Measurements from ENCODE around the gene FBXO21.
"Not testable (repeated sequence)": the region's sequence is repeated elsewhere in the genome, so short reads cannot be mapped to it uniquely, and the experiment has no call there.

Gene FBXO21

DNA sequence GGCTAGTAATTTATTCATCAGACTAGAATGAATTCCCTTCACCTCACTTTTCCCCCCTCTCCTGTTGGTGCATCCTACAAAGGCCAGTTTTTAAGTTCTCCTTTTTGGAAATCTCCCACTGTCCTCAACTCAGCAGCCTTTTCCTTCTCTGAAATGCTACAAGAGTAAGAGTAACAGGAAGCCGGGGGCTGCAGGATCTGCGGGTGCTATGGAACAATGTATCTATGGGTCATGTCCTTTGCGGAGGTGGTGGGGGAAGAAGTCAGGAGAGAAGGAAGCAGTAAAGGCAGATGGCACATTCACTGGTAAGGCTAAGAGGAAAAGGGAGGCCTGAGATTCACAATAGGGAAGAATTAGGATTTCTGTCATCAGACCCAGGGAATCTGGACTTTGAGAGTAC lies 68.8 kb downstream of the FBXO21 start:
- in situ Hi-C loops (cut with HindIII; ENCODE audit: low pct_ligation_motif_present, low pct_unique_long_range_greater_than_20kb, low sequenced_read_pairs), result no loop called here
- DNase-seq, result no peak

DNA sequence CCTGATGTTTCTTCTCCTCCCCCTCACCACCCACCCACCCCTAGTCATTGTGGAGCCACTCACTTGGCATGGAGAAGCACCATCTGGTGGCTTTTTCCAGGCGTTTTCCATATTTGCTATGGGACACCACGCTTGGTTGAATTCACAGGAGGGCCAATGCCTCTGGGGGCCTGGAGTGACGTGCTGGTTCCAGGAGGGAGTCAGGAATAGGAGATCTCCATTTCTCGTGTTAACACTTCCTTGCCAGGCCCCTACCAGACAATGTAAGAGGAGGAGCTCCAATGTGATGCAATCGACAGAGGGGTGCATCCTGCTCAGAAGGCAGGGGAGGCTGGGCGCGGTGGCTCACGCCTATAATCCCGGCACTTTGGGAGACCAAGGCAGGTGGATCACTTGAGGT lies 69.5 kb downstream of the FBXO21 start:
- DNase-seq, result no peak
- in situ Hi-C loops (cut with HindIII; ENCODE audit: low pct_ligation_motif_present, low pct_unique_long_range_greater_than_20kb, low sequenced_read_pairs), result no loop called here

DNA sequence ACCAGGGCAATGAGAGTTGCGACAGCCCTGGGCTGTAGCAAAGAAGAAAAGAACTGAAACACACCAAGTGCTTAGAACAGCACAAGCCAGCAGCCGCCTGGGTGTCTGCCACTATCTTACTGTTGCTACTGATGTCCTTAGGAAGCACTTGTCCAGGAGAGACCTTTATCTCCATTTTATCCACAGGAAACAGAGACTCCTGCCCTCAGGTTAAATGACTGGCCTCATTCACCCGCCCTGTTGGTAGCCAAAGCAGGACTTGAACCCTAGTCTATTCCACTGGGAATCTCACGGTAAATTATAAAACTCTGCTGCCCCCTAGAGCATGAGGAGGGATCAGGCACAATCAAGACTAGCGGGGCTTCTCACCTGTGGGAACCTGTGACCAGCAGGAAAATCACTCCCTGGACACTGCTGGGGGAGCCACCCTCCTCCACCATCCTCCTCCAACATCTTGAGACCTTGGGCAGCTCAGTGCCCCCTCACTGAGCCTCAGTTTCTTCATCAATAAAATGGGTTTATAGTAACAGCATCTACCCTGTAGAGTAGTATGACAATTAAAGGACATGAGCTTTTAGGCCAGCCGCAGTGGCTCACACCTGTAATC lies 70.6 kb downstream of the FBXO21 start:
- DNase-seq, result peak; percentile 63
- in situ Hi-C loops (cut with HindIII; ENCODE audit: low pct_ligation_motif_present, low pct_unique_long_range_greater_than_20kb, low sequenced_read_pairs), result no loop called here

DNA sequence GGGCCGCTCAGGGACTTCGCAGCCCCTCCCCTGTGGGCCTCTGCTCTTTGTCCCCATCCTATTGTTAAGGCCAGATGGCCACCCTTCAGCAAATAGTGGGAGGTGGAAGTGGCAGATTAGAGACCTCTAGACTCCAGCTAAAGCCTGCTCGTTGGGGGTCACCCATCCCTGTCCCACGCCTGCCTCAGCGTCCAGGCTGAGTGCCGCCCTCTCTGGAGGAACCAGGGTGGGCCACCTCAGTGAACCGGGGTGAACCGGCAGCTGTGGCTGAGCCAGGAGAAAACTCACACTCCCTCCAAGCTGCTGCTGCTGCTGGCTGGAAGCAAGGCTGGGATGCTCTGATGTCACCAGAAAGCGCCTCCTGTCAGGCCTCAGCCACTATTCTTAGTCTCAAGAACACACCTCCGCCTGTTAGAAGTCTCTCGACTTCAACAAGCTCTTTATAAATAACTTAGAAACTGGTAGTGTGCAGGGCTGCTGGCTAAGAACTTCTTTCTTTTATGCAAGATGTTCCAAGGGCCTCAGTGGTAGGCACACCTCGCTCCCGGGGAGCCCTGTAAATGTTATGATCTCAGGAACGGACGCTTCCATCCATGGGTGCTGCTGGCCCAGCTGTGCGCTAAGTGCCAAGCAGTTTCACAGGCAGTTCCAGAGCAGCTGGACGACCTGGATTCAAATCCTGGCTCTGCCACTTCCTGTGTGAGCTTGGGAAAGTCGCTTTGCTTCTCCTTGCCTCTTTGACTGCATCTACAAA lies 71.3 kb downstream of the FBXO21 start:
- in situ Hi-C loops (cut with HindIII; ENCODE audit: low pct_ligation_motif_present, low pct_unique_long_range_greater_than_20kb, low sequenced_read_pairs), result no loop called here
- no peak for DNase-seq

DNA sequence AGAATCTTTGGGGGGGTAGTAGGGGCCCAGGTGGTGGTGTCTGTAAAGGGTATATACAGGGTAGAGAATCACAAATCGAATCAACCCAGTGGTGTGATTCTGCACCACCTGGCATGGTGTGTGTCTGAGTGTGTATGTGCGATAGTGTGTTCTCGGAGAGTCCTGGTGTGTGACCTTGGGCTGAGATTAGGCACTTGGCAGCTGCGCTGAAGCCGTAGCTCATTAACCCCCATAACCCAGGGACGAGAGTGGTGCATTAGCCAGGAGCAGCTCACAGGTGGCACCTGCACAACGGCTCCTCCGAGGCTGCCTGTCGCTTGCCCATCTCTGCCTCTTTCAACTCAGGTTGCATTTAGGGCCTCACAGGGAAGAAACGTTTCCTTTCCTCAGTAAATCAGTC lies 75.5 kb downstream of the FBXO21 start:
- in situ Hi-C loops (cut with HindIII; ENCODE audit: low pct_ligation_motif_present, low pct_unique_long_range_greater_than_20kb, low sequenced_read_pairs), result no loop called here

DNA sequence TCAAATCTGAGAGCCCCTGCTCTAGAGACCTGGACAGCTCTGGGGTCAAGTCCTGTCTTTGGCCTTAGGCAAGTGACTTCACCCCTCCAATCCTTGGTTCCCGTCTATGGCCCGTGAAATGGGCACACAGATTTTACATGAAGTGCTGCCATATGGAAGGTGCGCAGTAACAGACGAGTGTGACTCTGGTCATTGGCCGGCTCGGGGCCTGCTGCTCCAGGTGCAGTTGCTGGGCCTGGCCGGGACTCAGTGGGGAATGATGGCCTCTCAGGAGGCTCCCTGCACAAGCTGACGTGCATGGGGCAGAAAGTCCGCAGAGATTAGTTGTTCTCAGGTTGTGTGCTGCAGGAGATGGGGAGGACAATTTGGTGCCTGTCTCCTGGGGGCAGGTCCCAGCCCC lies 77.0 kb downstream of the FBXO21 start:
- in situ Hi-C loops (cut with HindIII; ENCODE audit: low pct_ligation_motif_present, low pct_unique_long_range_greater_than_20kb, low sequenced_read_pairs), result no loop called here
- DNase-seq, result no peak

More for the DNA sequence above, 75.5 kb downstream of the FBXO21 start:
- DNase-seq, result no peak

DNA sequence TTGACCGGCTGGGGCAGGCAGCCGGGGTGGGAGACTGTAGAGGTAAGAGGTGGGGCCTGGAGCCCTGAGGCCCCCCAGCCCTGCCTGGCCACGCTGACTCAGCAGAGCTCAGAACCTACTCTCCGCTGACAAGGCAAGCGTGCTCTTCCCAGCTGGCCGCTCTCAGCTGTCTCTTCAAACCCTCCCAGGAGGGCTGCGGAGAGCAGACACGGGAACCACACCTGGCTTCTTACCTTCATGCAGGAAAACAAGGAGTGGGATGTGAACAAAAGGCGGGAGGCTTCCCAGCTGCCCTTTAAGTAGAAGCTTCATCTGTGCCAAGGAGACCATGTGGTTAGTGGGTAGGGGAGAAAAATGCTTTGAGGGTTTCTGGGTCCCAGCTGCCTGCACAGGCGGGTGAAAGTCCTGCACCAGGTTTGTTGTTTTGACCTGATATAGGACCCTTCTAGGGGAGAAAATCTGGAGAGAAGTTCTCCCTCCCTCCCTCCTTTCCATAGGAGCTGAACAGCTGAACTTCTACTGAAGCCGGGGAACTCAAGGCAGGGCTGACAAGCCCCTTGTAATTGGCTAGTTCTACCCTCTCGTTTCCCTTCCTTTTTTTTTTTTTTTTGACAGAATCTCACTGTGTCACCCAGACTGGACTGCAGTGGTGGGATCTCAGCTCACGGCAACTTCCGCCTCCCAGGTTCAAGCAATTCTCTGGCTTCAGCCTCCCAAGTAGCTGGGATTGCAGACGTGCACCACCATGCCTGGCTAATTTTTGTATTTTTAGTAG lies 78.3 kb downstream of the FBXO21 start:
- no peak for DNase-seq
- in situ Hi-C loops (cut with HindIII; ENCODE audit: low pct_ligation_motif_present, low pct_unique_long_range_greater_than_20kb, low sequenced_read_pairs), result no loop called here

DNA sequence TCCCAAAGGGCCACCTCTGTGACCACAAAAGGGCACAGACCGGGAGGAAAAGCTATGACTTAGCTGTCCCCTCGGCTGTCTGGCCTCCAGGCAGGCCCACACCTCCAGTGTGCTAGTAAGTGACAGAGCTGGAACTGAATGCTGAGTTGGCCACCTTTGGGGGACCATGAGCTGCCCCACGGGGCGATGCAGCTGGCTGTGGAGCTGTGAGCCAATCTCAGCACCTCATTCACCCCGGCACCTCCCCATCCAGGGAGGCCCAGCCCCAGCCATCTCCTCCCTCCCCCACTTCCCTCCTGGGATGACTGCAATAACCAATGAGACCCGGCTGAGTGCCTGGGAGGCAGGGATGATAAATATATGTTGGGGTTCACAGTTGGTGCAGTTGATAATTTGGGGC lies 78.9 kb downstream of the FBXO21 start:
- DNase-seq, result no peak

DNA sequence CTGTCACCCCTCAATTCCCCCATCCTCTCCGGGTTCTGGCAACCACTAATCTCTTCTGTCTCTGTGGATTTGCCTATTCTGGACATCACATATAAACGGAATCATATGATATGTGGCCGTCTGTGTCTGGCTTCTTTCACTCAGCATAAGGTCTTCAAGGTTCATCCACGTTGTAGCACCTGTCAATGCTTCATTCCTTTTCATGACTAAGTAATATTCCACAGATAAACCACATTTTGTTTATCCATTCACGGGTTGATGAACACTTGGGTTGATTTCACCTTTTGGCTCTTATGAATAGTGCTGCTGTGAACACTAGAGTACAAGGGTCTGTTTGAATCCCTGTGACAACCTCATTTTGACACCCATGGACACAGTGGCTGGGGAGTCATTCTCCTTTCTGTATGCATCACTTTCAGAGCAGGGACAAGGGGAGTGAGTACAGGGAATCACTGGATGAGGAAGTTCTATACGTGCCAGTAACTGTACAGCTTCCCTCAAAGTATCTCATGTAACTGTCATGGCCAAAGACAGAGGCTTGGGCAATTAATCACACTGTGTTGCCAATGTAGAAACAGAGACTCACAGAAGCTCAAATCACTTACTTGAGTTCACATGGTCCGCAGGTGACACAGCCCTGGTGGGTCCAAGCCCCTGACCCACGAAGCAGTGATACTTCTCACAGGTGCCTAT lies 80.2 kb downstream of the FBXO21 start:
- DNase-seq, result no peak
- in situ Hi-C loops (cut with HindIII; ENCODE audit: low pct_ligation_motif_present, low pct_unique_long_range_greater_than_20kb, low sequenced_read_pairs), result no loop called here

More for the DNA sequence above, 78.9 kb downstream of the FBXO21 start:
- in situ Hi-C loops (cut with HindIII; ENCODE audit: low pct_ligation_motif_present, low pct_unique_long_range_greater_than_20kb, low sequenced_read_pairs), result no loop called here

DNA sequence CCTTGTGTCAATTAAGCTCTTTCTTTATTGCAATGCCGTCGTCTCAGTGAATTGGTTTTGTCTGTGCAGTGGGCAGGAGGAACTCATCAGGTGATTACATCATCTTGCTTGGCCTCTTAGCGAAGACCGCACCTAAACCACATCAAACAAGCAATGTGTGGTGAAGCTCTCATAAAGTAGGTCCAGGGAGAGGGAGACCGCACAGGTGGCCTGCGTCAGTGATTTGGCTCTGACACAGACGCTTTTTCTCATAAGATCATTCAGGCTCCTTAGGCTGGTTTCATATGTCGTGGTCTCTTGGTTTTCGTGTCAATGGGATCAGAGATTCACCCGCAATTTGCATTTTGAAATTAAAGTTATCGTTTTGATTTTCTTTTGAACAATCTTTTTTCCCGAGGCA lies 84.4 kb downstream of the FBXO21 start:
- no peak for DNase-seq
- in situ Hi-C loops (cut with HindIII; ENCODE audit: low pct_ligation_motif_present, low pct_unique_long_range_greater_than_20kb, low sequenced_read_pairs), result no loop called here

DNA sequence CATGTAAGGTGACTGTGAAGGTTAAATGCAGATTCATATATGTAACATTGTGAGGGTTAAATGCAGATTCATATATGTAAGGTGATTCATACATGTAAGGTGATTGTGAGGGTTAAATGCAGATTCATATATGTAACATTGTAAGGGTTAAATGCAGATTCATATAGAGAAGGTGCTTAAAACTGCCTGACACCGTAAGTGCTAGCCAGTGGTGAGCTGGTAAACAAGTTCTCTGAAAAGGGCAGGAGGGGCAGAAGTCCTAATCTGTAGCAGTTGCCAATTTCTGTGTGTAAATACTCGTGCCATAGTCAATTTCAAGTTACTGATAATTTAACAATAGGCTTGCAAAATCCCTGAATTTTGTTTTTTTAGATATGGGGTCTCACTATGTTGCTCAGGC lies 86.3 kb downstream of the FBXO21 start:
- in situ Hi-C loops (cut with HindIII; ENCODE audit: low pct_ligation_motif_present, low pct_unique_long_range_greater_than_20kb, low sequenced_read_pairs); DNase-seq: not testable (repeated sequence)

DNA sequence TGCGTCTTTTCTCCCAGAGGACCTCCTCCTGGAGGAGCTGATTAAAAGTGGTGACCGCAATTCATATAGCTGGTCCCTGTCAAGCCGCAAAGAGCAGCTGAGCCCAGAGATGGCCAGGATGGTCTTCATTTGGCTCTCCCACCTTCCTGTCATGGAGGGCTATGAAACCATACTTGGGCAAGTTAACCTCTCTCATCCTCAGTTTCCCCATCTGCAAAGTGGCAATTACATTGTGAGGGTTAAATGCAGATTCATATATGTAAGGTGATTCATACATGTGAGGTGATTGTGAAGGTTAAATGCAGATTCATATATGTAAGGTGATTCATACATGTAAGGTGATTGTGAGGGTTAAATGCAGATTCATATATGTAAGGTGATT lies 87.5 kb downstream of the FBXO21 start:
- in situ Hi-C loops (cut with HindIII; ENCODE audit: low pct_ligation_motif_present, low pct_unique_long_range_greater_than_20kb, low sequenced_read_pairs), result no loop called here
- DNase-seq, result no peak

DNA sequence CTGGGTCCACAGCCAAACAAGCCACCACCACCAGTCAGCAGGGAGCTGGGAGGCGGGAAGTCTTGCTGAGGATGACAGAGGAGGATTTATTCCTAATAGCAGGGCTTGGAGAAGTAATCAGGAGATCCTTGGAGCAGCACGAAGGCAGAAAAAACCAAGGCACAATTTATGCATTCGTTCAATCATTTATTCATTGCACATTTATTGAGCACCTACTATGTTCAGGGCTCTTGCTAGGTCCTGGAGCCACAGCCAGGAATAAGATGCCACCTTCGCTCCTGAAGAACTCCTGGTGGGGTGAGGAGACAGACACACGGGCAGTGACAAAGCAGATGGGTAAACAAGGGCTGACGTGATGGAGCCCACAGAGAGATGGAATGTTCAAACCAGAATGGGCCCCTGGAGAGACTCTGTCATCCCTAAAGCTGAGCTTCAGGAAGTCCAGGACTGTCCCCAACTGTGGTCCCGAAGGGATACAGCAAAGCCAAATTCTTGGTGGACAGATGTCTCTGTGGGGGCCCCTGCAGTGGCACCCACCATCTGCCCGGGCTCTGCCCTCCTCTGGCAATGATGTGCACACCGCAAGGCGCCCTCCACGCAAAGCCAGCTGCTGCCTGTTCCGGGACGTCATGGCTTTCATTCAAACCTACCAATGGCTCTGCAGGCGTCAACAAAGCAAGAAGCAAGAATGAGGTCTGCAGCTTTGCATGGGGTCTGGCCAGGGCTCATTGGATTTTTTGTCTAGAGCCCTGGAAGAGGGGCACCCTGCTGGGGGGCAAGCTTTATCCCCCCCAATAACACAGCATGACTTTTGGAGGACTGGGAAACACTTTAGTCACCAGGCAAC lies 88.1 kb downstream of the FBXO21 start:
- DNase-seq, result no peak
- in situ Hi-C loops (cut with HindIII; ENCODE audit: low pct_ligation_motif_present, low pct_unique_long_range_greater_than_20kb, low sequenced_read_pairs), result no loop called here

DNA sequence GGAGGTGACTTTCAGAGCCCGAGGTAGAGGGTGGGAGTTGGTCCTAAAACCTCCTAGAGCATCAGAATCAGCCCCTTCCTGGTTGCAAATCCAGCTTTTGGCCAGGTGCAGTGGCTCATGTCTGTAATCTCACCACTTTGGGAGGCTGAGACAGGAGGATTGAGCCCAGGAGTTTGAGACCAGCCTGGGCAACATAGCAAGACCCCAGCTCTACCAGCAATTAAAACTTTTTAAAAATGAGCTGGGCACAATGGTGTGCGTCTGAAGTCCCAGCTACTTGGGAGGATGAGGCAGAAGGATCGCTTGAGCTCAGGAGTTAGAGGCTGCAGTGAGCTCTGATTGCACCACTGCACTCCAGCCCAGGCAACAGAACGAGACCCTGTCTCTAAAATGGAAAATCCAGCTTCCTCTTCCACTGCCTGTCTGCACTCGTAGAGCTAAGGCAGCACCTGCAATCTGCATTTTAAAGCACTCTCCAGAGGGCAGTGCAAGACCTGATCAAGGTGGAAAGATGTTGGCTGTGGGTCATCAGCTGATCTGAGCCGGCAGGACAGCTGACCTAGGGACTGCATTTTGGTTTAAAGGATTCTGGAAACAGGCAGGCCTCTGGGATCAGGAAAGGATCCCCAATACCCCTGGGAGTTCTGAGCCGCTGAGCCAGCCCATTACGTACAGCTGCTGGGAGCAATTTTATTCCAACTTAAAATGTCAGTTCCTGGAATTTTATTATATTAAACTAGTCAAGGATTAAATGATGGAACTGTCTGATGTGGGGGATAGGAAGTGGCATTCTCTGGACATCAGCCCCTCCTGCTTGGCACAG lies 89.2 kb downstream of the FBXO21 start:
- no peak for DNase-seq
- in situ Hi-C loops (cut with HindIII; ENCODE audit: low pct_ligation_motif_present, low pct_unique_long_range_greater_than_20kb, low sequenced_read_pairs), result no loop called here

DNA sequence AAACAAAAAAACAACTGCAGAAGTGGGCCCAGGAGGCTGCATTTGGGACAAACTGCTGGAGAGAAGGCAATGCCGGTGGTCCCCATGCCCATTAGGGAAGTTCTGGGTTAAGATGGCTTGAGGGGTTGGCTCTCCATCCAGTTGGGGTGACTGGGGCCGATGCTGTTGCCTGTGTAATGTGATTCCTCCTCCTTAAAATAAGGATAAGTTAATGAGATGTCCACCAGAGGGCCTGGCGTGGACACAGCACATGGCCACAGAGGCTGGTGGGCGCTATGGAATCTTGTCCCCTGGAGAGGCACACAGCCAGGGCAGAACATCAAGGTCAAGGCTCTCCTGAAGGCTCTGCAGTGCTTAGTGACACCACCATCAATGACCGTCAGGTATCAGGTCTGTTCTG lies 90.0 kb downstream of the FBXO21 start:
- DNase-seq, result peak; percentile 57
- in situ Hi-C loops (cut with HindIII; ENCODE audit: low pct_ligation_motif_present, low pct_unique_long_range_greater_than_20kb, low sequenced_read_pairs), result no loop called here

DNA sequence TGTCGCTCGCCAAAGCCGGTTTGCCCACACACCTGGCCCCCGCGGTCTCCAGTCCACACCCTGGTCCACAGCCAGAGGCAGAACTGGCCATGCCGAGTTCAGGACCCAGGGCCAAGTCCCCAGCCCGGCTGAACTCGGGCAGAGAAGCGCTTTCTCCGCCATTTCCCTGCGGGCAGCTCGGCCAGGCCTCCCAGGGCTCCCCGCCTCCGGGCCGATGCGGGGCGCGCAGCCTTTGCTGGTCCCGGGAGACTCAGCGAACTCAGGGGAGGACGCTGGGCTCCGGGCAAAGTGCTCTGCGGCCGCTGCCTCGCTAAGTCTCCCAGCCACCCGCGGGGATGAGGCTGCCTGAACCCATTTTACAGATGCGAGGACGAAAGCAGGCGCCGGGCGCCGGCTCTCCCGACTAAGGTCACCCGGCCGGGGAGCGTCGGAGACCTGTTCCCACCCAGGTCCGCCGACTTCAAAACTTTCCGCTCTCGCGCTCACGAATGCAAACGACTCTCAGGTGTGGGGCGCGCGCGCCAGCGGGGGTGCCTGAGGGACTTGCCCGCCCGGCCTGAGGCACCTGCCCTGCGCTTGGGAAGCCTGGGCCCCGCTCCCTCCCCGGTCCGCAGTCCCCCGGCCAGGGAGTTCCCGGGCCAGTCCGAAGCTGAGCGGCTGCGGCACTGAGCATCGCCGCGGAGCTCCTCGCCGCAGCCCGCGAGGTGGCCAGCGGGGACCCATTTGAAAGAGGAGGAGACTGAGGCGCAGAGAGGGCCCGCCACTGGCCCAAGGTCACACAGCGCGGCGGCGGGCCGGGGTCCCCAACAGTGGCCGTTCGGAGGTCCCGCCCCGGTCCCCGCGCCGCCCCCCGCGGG lies 91.7 kb downstream of the FBXO21 start:
- in situ Hi-C loops (cut with HindIII; ENCODE audit: low pct_ligation_motif_present, low pct_unique_long_range_greater_than_20kb, low sequenced_read_pairs), result no loop called here

DNA sequence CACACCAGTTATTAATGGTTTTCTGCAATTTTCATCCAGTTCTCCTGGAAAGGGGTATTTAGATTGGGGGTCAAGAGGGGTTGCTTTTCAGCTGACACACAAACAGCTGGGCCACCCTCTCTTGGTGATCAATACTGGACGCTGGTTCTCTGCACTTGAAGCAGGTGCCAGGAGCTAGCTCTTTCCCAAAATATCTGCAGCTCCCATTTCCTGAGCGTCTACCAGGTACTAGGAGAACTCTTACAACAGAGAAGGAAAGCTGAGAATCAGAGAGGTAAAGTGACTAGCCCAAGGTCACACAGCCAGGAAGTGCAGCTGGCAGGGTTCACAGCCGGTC lies 92.3 kb downstream of the FBXO21 start:
- in situ Hi-C loops (cut with HindIII; ENCODE audit: low pct_ligation_motif_present, low pct_unique_long_range_greater_than_20kb, low sequenced_read_pairs), result no loop called here

More for the DNA sequence above, 91.7 kb downstream of the FBXO21 start:
- DNase-seq, result peak; percentile 33

More for the DNA sequence above, 92.3 kb downstream of the FBXO21 start:
- no peak for DNase-seq

Measured in ACHN (cell line).